NCI-H146 (cell line): Measurements from ENCODE around the gene ZCCHC18.

Source experiments
- DNase-seq: peaks from one replicate; lab custom pipeline; 2025; lab: John Stamatoyannopoulos, UW

Gene ZCCHC18

GRCh38 chrX:104134583-104135261, 22.4 kb downstream of the ZCCHC18 start:
- no peak for DNase-seq

GRCh38 chrX:104135677-104136076, 23.4 kb downstream of the ZCCHC18 start:
- no peak for DNase-seq

GRCh38 chrX:104136241-104137019, 24.1 kb downstream of the ZCCHC18 start:
- DNase-seq: peak; percentile 81

GRCh38 chrX:104137496-104137895, 25.2 kb downstream of the ZCCHC18 start:
- no peak for DNase-seq

GRCh38 chrX:104141087-104141760, 28.9 kb downstream of the ZCCHC18 start:
- no peak for DNase-seq

GRCh38 chrX:104151037-104151436, 38.7 kb downstream of the ZCCHC18 start:
- DNase-seq: no peak

- peak; percentile 90 for DNase-seq
These were observed 44.6 kb downstream of the ZCCHC18 start, which contains the start of gene SLC25A53 for GRCh38 chrX:104156630-104157529. Gene SLC25A53, minus strand, starts transcription at chrX:104157009. Its CDS starts 51,752 bp downstream, at chrX:104105257.
